ENCODE measurements around the gene PTCHD1.
A peak's percentile ranks its signal among the peaks of the same experiment; 100 is the strongest.

The PTCHD1 gene

DNA sequence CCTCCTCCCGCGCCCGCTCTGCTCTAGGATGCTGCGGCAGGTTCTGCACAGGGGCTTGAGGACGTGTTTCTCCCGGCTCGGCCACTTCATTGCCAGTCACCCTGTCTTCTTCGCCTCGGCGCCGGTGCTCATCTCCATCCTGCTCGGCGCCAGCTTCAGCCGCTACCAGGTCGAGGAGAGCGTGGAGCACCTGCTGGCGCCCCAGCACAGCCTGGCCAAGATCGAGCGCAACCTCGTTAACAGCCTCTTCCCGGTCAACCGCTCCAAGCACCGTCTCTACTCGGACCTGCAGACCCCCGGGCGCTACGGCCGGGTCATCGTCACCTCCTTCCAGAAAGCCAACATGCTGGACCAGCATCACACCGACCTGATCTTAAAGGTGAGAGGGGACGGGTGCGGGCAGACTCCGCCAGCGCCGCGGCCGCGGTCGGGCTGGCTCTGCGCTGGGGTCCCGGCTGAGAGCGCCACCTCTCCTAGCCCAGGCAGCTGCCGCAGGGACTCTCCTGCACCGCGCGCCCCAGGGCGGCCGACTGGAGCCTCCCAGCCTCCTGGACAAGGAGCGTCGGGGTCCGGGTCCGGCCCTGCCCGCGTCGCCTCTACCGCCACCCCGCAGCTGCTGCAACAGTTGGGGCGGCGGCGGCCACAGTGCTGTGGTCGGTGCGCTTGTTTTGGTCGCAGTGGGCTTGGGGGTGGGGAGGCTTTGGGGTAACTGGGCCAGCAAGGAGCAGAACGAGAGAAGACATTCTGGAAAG is at the start of gene PTCHD1:
TSS of gene PTCHD1 (plus strand) at position 2 of the 752 bp plus-strand sequence. CDS start at position 29, 27 bp downstream.
- no peak for DNase-seq (ENCODE audit: low spot score)

DNA sequence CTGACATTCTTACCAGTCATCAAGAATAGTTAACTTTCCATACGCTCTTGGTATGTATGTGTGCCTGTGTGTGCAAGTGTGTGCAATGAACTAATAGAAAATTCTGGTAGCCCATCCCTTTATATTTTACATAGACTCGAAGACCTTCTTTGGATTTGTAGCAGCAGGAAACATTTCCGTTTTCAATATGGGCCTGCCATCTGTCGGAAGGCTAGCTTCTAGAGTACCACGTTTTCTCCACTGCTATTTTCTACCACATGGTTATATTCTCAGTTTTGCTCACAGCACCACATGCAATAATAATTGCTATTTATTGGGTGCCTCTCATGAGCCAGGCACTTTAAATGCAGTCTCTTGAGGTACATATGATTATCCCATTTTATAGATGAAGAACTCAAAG is 47.9 kb upstream of the PTCHD1 start:
- no peak for DNase-seq (ENCODE audit: low spot score)

DNA sequence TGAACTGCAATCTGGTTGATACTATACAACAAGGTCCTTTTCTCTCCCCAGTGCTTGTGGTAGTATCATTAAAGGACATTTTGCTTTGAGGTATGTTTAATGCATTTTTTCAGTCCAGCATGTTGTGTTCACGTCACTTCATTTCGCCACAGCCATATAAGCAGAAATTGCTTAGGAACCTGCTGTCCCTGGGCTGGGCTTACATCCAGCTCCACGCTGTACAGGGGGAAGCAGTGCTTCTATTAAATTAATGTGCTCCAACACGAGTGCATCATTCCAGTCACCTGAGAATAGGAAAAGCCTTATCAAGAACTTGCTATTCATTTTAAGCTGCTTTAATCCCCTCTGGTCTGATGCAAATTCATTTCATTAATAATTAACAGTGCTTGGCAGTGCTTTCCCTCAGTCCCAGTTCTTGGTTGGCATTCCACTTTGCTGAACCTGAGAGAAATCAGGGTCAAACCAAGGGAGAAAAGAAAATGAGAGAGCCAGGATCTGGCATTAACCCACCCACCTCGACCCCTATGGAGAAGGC is 47.4 kb upstream of the PTCHD1 start:
- DNase-seq (ENCODE audit: low spot score) = no peak

DNA sequence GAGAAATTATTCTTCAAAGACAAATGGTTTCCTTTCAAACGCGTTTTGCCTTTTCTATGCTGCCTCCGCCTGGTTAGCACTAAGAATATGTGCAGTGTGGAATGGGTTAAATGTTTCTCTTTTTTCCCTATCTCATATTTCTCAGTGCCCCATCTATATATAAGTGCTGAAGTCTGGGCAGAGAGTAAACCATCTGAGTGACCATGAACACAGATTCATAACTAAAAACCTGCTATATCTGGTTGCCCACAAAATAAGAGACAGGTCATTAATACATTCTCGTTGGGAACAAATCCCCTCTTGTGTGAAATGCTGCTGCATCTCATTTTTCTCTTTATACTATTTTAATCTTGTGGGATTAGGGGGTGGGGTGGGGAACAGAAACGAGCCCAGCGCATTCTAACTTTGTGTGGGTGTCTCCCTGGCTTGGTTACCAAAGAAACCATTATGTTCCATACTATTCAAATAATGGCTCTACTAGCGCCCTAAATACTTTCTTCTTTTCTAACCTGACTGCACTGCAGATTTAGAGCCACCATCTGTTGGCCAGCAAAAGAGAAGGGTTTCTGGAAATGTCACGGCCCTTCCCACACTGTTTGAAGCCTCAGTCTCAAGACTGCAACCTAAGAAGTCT is 42.2 kb upstream of the PTCHD1 start:
- no peak for DNase-seq (ENCODE audit: low spot score)

DNA sequence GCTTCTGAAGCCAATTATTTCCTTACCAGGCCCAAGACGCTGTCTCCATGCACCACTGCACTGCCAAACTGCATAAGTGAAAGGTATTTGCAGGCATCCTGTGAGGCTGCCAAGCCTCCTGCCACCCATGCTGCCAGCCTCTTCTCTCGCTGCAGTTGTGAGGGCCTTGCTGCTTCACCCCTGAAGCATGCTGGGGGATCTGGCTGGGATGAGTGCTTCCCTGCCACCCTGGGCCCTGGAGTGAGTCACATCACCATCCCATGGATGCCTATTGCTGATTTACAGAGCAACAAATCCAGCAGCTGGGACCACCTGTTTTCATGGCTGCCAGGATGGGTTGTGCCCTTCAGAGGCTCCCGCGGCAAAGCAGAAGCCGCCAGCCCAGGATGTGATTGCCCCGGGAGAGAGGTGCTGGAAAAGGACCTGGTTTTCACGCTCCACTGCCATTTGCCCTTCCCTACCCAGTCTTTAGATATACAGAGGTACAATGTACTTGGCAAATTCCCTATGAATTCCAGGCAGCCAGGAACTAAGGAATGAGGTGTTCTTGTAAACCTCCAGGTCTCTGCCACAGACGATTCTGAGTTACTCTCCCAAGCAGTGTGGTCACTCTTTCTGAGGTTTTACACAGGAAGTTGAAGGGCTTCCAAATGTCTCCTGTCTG is 41.5 kb upstream of the PTCHD1 start:
- DNase-seq (ENCODE audit: low spot score) = no peak

DNA sequence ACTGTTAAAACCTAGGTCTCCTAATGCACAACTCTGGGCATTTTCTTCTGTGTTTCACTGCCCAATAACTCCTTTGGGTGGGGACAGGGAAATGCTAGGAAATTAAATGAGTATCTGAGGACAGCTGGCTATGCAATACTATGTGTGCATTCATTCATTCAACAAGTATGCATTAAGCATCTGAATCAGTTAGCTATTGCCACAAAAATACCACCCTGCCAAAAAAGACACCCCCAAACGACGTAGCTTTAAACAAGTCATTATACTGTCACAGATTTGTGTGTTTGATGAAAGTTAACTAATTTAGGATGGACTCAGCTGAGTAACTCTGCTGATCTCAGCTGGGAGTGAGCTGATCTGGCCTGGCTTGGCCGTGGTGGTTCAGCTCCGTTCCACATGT is 29.8 kb upstream of the PTCHD1 start:
- DNase-seq (ENCODE audit: low spot score) = no peak

DNA sequence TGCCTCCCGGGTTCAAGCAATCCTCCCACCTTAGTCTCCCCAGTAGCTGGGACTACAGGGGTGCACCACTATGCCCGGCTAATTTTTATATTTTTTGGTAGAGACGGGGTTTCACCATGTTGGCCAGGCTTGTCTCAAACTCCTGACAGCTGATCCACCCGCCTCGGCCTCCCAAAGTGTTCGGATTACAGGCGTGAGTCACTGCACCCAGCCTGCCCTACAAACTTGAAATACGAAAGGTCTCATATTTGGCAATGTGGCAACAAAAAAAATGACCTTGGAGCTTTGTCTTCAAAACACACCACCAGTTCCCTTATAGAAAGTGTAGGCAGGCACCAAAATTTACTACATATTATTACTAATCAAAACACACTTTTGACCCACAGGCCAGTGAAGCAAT is 22.9 kb upstream of the PTCHD1 start:
- DNase-seq (ENCODE audit: low spot score) = no peak

DNA sequence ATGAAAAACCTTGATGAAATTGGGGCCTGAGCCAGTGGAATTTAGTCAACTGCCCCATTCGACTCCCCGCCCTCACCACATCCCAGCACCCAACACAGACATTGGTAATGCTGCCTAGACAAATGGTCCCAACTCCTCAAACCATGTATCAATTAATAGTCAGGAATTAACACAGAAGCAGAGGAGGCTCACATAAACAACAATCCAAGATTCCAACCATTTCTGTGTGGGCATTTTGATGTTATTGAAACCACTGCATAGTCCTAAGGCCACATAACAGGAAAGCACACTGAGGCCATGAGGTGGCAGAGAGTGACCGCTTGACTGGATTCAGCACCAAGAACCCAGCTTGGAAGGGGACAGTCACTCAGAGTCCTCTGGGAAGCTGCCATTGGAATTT is 22.5 kb upstream of the PTCHD1 start:
- no peak for DNase-seq (ENCODE audit: low spot score)

DNA sequence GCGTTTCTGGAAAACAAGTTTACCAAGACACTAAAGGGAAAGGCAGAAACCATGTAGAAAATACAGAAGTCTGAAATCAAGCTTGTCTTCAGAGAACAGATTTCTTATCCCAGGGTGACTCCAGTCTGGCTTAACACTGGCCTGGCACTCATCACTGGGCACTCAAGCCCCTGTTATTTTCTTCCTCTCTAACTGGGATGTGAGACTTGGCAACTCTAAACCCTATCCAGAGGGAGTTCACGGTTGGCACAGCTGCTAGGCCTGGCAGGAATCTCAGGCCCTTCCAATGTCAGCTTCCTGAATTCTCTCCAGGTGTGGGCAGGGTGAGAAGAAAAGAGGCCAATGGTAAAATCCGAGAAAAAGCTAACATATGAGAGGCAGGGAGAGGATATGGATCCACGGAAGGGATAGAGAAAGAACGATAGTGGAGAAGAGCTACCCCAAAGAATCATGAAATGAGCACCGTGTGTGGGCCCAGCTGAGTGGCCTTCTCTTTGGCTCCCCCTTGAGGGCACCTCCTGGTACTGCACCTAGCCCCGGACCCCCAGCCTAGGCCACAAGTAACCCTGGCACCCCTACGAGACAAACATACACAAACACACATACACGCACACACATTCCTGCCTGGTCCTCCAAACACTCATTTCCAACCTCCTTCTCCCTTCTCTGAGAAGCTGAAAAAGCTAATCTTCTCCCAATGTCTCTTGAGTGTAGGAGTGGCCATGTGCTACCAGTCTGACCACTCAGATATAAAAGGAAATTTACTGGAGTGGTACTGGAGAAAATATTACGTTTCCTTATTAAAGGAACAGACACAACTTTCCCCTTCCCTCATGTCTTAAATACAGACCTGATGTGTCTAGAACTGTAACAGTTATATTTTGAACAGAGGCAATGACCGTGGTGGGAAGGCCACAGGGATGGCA is 16.6 kb upstream of the PTCHD1 start:
- peak; percentile 16 for DNase-seq (ENCODE audit: low spot score)

DNA sequence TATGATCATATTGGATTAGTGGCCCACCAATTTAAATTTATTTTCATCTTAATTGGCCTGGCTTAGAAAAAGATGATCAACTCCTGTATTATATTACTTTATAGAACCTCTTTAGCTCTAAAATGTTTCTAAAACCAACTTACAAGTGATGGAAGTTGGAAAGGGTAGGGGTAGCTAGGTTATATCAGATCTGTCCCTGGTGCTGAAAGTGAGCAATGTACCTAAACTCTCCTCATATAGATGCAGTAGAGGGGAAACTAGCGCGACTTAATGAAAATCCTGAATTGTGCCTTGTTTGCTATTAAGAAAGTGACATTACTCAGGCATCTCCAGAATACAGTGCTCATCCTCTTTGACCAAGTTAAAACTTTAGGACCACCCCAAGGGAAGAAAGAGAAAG is 7.5 kb upstream of the PTCHD1 start:
- DNase-seq (ENCODE audit: low spot score) = no peak

DNA sequence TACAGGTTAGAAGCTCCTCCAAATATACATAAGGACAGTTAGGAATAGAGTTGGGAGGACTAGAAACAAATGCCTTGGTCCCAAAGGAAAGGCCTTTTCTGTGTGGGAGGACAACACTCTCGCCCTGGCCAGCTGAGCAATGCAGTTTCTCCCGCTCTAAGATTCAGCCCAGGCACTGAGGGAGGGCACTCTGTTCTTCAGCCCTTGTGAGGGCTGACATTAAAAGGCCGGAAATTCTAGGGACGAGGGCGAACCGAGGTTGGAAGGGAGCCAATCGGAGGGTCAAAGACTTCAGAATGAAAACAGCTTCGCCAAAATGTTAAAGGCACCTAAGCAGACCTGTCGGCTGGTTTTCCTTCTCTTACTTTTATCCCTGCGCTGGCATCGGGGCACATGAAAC is 2.9 kb upstream of the PTCHD1 start:
- DNase-seq (ENCODE audit: low spot score) = no peak

DNA sequence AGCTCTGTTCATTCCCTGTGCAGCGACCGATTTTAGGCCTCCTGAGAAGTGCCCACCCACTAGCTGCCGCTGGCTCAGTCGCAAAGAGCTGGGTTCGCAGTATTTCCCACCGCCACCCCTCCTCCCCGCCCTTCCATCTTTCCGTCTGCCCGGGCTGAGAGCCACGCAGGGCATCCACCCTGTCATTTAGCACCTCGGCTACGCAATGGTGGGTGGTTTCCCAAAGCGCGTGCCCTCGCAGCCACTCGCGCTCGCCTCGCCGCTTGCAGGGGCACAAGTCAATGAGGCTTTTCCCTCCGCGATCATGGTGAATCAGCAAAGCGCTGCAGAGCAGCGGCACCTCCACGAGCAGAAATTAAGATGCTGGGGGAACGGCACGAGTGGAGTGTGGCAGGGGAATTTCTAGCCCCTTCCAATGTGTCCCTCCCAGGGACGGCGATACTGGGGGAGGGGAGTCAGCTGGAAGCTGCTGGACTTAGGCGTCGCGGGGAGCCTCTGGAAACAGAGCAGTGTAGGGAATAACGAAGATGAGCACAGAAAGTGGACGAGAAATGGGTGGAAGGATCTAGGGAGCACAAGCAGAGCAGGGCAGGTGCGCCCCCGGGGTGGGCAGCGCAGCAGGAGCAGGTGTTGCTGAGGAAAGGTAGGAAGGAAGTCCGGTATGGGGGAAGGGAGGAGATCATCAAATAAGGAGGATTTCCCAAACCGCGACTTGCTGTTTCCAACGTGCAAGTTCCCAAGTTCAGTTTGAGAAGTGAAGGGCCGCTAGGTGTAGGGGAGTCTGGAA is 2.4 kb upstream of the PTCHD1 start:
- no peak for DNase-seq (ENCODE audit: low spot score)

DNA sequence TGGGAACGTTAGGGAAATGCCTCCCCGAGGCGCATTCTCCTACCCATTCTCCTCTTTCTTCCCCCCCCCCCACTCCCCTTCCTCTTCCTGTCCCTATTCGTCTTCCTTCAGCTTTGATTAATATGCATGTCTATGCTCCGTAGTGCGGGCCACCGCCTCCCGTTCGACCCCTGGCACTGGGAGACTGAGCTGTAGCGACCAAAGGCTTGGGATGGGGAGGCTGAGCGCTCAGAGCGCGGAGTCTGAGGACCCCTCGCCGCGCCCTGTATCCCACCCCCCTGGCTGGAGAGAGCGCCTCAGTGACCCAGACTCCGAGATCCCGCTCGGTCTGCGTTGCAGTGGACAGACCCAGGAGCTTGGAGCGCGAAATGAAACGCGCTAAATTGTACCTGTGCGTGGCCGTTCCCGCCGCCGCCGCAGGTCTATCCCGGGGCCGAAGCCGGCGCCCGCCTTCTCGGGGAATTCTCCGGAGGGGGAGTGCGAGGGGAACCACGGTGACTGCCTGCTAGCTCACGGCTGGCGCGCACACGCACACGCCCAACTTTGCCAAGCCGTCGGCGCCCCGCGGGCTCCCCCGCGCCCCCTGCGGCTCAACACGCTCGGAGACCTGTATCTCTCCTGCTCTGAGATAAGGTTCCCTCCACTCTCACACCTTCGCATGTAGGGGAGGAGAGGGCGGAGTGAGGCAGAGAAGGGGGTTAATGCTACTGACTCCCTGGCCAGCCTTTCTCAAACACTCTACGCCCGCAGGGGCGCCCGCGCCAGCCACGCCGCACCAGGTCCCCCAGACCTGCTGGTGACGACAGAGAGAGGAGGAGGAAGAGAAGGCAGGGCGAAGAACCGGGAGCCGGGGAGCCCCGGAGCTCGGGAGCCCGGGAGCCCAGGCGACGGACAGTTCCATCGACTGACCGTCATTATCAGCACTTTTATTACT is 1.5 kb upstream of the PTCHD1 start:
- no peak for DNase-seq (ENCODE audit: low spot score)

DNA sequence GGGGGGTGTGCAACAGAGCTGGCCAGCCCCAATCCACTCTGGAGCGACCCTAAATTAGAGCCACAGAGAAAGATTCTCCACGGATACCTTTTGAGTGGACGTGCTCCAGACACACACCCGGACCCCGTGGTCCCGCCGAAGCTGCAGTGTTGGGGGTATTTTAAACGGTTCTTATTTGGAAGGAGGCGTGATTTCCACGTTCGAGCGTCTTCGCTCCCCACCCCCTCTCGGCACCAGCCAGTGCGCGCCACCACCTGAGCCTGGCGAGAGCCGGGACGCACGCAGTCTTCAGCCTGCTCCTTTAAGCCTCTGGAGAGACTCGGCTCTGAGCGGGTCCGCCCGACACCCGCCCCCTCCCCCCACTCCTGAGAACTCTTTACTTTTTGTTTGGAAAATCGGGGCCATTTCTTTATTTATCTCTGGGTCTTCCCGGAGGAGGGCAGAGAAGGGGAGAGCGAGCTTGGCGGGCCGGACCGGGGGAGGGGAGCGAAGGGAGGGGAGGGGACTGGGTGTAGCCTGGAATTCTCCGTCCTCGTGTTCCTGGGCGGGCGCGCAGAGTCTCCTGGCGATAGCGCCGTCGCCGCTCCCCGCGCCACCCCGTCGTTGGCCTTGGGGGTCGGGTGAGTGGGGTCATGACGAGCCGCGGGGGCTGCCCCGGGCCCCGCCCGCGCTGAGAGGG is 668 bp upstream of the PTCHD1 start:
- no peak for DNase-seq (ENCODE audit: low spot score)

DNA sequence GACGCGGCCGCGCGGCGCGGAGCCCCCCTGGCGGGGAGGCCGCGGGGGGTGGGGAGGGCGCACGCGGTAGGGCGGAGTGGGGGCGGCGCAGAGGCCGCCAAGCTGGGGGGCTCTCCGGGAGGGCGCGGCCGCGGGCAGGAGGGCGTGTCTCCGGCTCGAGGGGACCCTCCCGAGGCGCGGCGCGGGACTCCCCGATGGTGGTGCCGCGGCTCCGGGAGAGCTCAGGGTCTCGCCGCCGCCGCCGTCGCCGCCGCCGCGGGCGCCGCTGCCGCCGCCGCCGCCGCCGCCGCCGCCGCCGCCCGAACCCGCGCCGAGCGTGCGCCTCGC is 165 bp upstream of the PTCHD1 start:
- no peak for DNase-seq (ENCODE audit: low spot score)

DNA sequence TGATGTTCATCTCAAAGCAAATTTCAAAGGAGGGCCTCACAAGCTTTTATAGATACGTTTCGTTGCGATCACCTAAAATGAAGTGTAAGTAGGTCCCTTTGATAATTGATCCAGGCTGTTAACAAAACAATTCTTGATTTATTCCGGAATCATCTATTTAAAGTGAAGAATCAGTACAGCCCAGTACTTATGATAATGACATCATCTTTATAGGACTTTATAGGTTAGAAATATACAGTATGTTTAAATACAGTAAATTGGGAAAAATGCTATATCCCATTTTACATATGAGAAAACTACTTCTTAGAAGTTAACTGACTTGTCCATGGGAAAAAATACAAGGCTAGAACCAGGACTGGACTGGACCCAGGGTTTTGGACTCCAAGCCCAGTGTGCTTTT is 3.7 kb downstream of the PTCHD1 start:
- no peak for DNase-seq (ENCODE audit: low spot score)

DNA sequence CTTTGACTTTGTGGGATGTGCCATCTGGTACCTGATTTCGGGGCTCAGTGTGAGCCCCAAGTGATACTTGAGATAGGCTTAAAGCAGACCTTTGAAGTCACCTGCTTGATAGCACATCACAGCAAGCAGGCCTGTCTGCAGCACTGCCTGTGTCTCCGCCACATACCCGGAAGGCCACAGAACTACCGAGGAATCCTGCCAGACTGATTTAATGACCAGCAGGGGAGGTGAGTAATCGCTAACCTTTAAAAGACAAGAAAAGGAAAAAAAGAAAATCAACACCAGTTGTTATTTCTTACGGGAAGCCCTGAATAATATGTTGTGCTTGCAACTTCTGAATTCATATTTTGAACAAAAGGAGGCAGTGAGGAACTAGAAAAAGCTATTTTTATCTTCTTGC is 6.8 kb downstream of the PTCHD1 start:
- DNase-seq (ENCODE audit: low spot score) = no peak

DNA sequence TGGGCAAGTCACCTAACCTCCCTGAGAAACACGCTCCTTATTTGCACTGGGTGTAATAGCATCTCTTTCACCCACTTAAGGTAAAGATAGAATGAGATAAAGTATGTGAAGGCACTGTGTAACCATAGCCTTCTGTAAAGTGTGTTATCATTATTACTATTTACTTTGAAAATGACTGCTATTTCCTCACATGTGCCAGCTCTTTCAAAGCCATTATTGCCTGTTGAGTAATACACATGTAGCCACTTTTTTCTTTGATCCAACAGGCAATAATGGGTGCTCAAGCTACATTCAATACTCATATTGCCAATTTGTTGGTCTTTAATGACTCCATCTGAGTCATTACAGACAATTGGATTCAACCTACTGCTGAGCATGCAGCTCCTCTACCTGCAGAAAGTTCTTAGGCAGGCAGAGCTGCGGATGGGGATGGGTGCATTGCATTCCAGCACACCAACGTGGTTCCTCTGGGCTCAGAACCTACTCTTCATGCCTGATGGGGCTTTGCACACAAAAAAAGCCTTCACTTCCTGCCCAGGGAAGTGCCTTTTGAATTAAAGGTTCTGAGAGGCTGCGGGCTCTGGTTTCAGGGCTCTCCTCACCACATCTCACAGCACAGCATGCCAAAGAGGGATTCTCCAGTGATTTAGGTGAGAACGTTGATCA is 9.7 kb downstream of the PTCHD1 start:
- DNase-seq (ENCODE audit: low spot score) = no peak

DNA sequence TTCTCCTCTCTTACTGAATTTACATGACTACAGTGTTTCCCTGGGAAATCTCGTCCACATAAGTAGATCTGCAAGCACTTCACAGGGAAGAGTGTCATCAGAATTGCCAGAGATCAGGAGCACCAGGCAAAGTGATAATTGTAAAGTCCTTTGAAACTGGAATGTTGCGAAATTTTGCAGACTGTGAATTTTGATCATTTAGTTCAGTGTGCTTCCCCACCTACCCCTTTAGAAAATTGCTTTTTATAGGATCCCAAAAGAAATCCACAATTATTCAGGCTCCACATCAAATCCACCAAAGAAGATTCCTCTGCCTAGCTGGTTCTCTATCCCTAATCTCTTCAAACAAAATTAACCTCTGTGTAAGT is 10.2 kb downstream of the PTCHD1 start:
- DNase-seq (ENCODE audit: low spot score) = no peak

All from hematopoietic multipotent progenitor cell treated with erythropoietin and hydrocortisone succinate and interleukin-3 and kit ligand, for 15 days (in vitro differentiated cells).